IPS-20b (cell line): Measurements from ENCODE around the gene SRPK2.

Experiments
- H3K27ac ChIP-seq: one replicate; pipeline ENCODE4 v1.5.1; 2013; ENCODE audit warnings: low read length
- H3K27me3 ChIP-seq: 2 replicates; pipeline ENCODE4 v1.6.1; 2013; ENCODE audit warnings: mild to moderate bottlenecking, low read length, inconsistent platforms; ENCODE audit not compliant: insufficient read depth
- H3K36me3 ChIP-seq: 2 replicates; pipeline ENCODE4 v1.6.1; 2013; ENCODE audit warnings: low read depth, mild to moderate bottlenecking, inconsistent platforms, low read length, moderate library complexity; ENCODE audit not compliant: insufficient read depth
- H3K4me1 ChIP-seq: 2 replicates; pipeline ENCODE4 v1.6.1; 2013; ENCODE audit warnings: mild to moderate bottlenecking, control low read depth, inconsistent platforms, low read length, moderate library complexity; ENCODE audit not compliant: insufficient read depth
- H3K4me3 ChIP-seq: 2 replicates; pipeline ENCODE4 v1.5.1; 2013; ENCODE audit warnings: mild to moderate bottlenecking, low read length, inconsistent platforms
- H3K9ac ChIP-seq: 2 replicates; pipeline ENCODE4 v1.6.1; 2013; ENCODE audit warnings: low read depth, mild to moderate bottlenecking, inconsistent platforms, low read length, moderate library complexity
- H3K9me3 ChIP-seq: 2 replicates; pipeline ENCODE4 v1.6.1; 2013; ENCODE audit warnings: mild to moderate bottlenecking, low read depth, low read length, inconsistent platforms; ENCODE audit not compliant: insufficient read depth

SRPK2 gene

GRCh38 chr7:105289704-105290103 lies 99.0 kb downstream of the SRPK2 start:
- Histone ChIP-seq H3K4me1 (no peaks in the 10 kb centered on the region; the same call in 1 of the 2 replicates), H3K9me3 (no peaks in the 10 kb centered on the region), H3K27me3 (no peaks in the 10 kb centered on the region), H3K36me3 (no peaks in the 10 kb centered on the region), H3K9ac (no peak overlapping the region), H3K27ac (no peak overlapping the region), H3K4me3 (no peak overlapping the region)

GRCh38 chr7:105286441-105286840 lies 102.3 kb downstream of the SRPK2 start:
- Histone ChIP-seq H3K9ac (no peak overlapping the region), H3K4me1 (no peaks in the 10 kb centered on the region; the same call in 1 of the 2 replicates), H3K4me3 (no peak overlapping the region), H3K36me3 (no peaks in the 10 kb centered on the region), H3K27me3 (no peaks in the 10 kb centered on the region), H3K9me3 (no peaks in the 10 kb centered on the region), H3K27ac (no peak overlapping the region)

DNA sequence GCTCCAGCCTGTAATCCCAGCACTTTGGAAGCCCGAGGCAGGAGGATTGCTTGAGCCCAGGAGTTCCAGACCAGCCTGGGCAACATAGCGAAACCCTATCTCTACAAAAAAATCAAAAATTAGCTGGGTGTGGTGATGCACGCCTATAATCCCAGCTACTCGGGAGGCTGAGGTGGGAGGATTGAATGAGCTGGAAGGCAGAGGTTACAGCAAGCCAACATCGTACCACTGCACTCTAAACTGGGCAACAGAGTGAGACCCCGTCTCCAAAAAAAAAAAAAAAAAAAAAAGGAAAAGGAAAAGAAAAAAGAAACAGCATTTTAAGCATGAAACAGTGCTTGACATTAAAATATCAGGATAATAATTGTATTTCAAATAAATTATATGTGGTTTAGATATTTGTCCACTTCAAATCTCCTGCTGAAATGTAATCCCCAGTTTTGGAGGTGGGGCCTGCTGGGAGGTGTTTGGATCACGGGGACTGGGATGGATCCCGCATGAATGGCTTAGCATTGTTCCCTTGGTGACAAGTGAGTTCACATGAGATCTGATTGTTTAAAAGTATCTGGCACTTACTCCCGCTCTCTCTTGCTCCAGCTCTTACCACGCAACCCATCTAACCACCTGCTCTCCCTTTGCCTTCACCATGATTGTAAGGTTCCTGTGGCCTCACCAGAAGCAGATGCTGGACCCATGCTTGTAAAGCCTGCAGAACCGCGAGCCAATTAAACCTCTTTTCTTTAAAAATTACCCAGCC lies 103.4 kb downstream of the SRPK2 start:
- H3K36me3 ChIP-seq, result no peaks in the 10 kb centered on the region
- H3K4me1 ChIP-seq, result no peaks in the 10 kb centered on the region; the same call in 1 of the 2 replicates
- H3K9ac ChIP-seq, result no peak overlapping the region
- H3K27ac ChIP-seq, result no peak overlapping the region
- no peak overlapping the region for H3K4me3 ChIP-seq
- no peaks in the 10 kb centered on the region for H3K9me3 ChIP-seq
- no peaks in the 10 kb centered on the region for H3K27me3 ChIP-seq

GRCh38 chr7:105284014-105284413 lies 104.7 kb downstream of the SRPK2 start:
- no peak overlapping the region for H3K27ac ChIP-seq
- no peaks in the 10 kb centered on the region for H3K27me3 ChIP-seq
- H3K9ac ChIP-seq, result no peak overlapping the region
- H3K9me3 ChIP-seq, result no peaks in the 10 kb centered on the region
- H3K4me1 ChIP-seq, result peaks cover 5% of the 10 kb centered on the region; the same call in 1 of the 2 replicates
- H3K4me3 ChIP-seq, result no peak overlapping the region
- no peaks in the 10 kb centered on the region for H3K36me3 ChIP-seq

GRCh38 chr7:105281966-105282365 lies 106.8 kb downstream of the SRPK2 start:
- Histone ChIP-seq H3K27ac (no peak overlapping the region), H3K27me3 (no peaks in the 10 kb centered on the region), H3K4me1 (peaks cover 5% of the 10 kb centered on the region; the same call in 1 of the 2 replicates), H3K36me3 (no peaks in the 10 kb centered on the region), H3K9ac (no peak overlapping the region), H3K9me3 (no peaks in the 10 kb centered on the region), H3K4me3 (no peak overlapping the region)

GRCh38 chr7:105279688-105280007 lies 109.1 kb downstream of the SRPK2 start:
- H3K4me1 ChIP-seq, result peaks cover 5% of the 10 kb centered on the region; the same call in 1 of the 2 replicates
- H3K36me3 ChIP-seq, result no peaks in the 10 kb centered on the region
- no peak overlapping the region for H3K4me3 ChIP-seq
- H3K9ac ChIP-seq, result no peak overlapping the region
- no peaks in the 10 kb centered on the region for H3K27me3 ChIP-seq
- H3K27ac ChIP-seq, result no peak overlapping the region
- H3K9me3 ChIP-seq, result no peaks in the 10 kb centered on the region

DNA sequence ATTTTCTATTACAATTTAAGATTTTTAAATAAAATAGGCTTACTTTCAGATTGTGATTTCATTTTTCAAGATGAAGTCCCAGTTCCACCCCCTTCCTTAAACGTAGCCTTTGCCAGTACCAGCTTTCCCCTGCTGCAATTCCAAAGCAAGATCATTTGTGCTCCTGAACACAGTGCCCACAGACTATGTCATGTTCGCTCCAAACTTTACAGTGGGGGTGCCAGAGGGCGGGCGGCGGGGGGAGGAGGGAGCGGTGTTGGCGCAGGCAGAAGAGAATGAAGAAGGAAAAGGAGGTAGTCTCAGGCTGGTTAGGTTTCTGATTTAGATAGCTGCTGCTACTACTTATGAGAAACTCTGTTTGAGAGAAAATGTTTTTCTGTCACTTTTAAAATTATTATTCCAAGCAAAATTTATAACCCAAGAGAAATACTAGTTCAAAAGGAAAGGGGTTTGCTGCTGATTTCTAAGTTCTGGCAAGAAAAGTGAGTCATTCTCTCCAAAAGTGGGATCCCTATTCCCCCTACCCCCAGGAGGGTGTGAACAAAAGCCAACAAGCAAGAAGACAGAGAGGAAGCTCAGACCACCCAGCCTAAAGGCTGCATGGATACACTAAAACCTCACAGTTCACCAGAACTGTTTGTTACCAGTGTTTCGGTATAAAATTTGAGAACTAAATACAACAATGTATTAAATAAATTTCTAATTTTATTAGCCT lies 109.6 kb downstream of the SRPK2 start:
- no peak overlapping the region for H3K9ac ChIP-seq
- no peaks in the 10 kb centered on the region for H3K36me3 ChIP-seq
- no peak overlapping the region for H3K4me3 ChIP-seq
- H3K9me3 ChIP-seq, result no peaks in the 10 kb centered on the region
- H3K4me1 ChIP-seq, result peaks cover 5% of the 10 kb centered on the region; the same call in 1 of the 2 replicates
- no peaks in the 10 kb centered on the region for H3K27me3 ChIP-seq
- H3K27ac ChIP-seq, result no peak overlapping the region

GRCh38 chr7:105278565-105278964 lies 110.2 kb downstream of the SRPK2 start:
- Histone ChIP-seq H3K9ac (no peak overlapping the region), H3K4me3 (no peak overlapping the region), H3K27ac (no peak overlapping the region), H3K27me3 (no peaks in the 10 kb centered on the region), H3K9me3 (no peaks in the 10 kb centered on the region), H3K4me1 (peaks cover 5% of the 10 kb centered on the region; the same call in 1 of the 2 replicates), H3K36me3 (no peaks in the 10 kb centered on the region)

DNA sequence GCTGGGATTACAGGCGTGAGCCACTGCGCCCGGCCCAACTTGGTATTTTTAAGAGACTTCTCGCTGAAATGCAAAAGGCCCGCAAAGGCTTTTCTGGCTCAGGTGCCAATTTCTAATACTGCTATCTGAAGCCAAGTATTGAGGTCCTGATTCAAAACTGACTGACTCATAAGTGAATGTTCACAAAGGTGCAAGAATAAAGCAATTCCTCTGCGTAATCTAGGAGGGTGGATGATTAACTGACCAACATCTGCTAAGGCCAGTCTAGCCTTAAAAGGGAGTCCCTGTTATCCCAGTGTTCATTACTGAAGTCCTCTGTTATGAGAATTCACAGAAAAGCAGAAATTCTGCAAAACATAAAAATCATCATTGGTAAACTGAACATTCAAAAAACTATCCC lies 111.4 kb downstream of the SRPK2 start:
- H3K27ac ChIP-seq, result no peak overlapping the region
- no peaks in the 10 kb centered on the region for H3K27me3 ChIP-seq
- no peaks in the 10 kb centered on the region for H3K9me3 ChIP-seq
- H3K36me3 ChIP-seq, result no peaks in the 10 kb centered on the region
- no peak overlapping the region for H3K9ac ChIP-seq
- no peak overlapping the region for H3K4me3 ChIP-seq
- peaks cover 5% of the 10 kb centered on the region; the same call in 1 of the 2 replicates for H3K4me1 ChIP-seq

DNA sequence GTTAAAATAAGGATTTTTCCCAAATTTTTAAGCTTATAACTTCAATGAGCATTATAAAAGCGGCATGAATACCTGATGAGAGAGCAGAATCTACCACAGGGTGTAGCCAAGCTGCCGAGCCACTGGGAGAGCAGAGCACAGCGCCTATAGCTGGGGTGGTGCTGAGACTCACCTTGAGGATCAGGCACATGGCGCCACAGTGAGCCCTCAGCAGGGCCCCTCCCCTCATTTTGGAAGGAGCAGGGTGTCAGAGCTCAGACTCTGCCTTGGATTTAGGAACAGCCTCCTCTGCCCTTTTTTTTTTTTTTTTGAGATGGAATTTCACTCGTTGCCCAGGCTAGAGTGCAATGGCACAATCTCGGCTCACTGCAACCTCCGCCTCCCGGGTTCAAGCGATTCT lies 118.6 kb downstream of the SRPK2 start:
- H3K36me3 ChIP-seq, result no peaks in the 10 kb centered on the region
- no peaks in the 10 kb centered on the region for H3K9me3 ChIP-seq
- no peak overlapping the region for H3K4me3 ChIP-seq
- H3K4me1 ChIP-seq, result peaks cover 15% of the 10 kb centered on the region; the same call in 1 of the 2 replicates
- no peak overlapping the region for H3K27ac ChIP-seq
- H3K9ac ChIP-seq, result no peak overlapping the region
- H3K27me3 ChIP-seq, result no peaks in the 10 kb centered on the region

DNA sequence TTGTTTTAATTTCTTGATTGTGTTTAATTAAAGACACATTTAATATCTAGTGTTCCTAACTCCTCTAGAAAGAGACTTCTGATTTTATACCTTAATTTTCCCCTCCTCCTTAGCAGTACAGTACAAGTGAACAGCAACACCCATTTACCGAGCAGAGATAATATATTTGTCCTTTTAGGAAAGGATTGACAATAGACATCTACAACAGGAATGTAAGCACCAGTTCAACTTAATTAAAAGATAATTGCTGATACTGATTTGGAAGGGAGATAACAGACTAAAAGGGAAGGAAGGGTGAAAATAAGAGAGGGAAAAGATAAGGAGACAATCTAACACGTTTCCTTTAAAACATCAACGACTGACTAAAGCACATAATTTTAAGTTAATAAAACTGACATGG lies 119.3 kb downstream of the SRPK2 start:
- no peak overlapping the region for H3K4me3 ChIP-seq
- H3K27me3 ChIP-seq, result no peaks in the 10 kb centered on the region
- H3K36me3 ChIP-seq, result no peaks in the 10 kb centered on the region
- no peaks in the 10 kb centered on the region for H3K9me3 ChIP-seq
- peaks cover 15% of the 10 kb centered on the region; the same call in 1 of the 2 replicates for H3K4me1 ChIP-seq
- no peak overlapping the region for H3K27ac ChIP-seq
- H3K9ac ChIP-seq, result peak overlapping the region; percentile 54
